Activated CD8-positive, alpha-beta T cell treated with anti-CD3 and anti-CD28 coated beads for 36 hours (primary cell): ENCODE data around the gene ARFGAP1. TPM values are rescaled to one million over a fixed set of nuclear protein-coding genes. Genes with fewer than 3 reads are reported as not detected.

Source experiments
- ATAC-seq: fragments of 200-7000 bp; cut with Tn5 transposase; one replicate; pipeline ENCODE4 v1.10.0; 2021; ENCODE audit warnings: mild to moderate bottlenecking, moderate library complexity
- CTCF ChIA-PET: fragments of 350-600 bp; sonication (Branson Sonifier 250); formaldehyde crosslinking; loops from one replicate; lab custom pipeline; 2021; ENCODE audit warnings: antibody characterized with exemption; lab: Charles Lee
- POLR2A ChIA-PET: fragments of 350-600 bp; sonication (Branson Sonifier 250); formaldehyde crosslinking; loops from one replicate; lab custom pipeline; 2021; ENCODE audit warnings: antibody characterized with exemption; lab: Charles Lee
- DNase-seq: peaks from one replicate; pipeline ENCODE4 v3.0.0-alpha.2; 2020
- H3K27ac Mint-ChIP-seq: one replicate; pipeline ENCODE4 v1.8.0; 2021; ENCODE audit warnings: mild to moderate bottlenecking, mixed read lengths
- H3K27me3 Mint-ChIP-seq: one replicate; pipeline ENCODE4 v1.8.0; 2021; ENCODE audit warnings: mixed read lengths
- H3K36me3 Mint-ChIP-seq: one replicate; pipeline ENCODE4 v1.8.0; 2021; ENCODE audit warnings: low read depth, mixed read lengths
- H3K4me1 Mint-ChIP-seq: one replicate; pipeline ENCODE4 v1.8.0; 2021; ENCODE audit warnings: low read depth, mixed read lengths
- H3K4me3 Mint-ChIP-seq: one replicate; pipeline ENCODE4 v1.8.0; 2021; ENCODE audit warnings: mild to moderate bottlenecking, moderate library complexity, mixed read lengths
- H3K9me3 Mint-ChIP-seq: one replicate; pipeline ENCODE4 v1.8.0; 2021; ENCODE audit warnings: mixed read lengths
- intact Hi-C: fragments of 100-400 bp; cut with micrococcal nuclease; formaldehyde crosslinking; loops from one replicate; pipeline ENCODE4 v1.10.0; 2022
- total RNA-seq, 2 experiments: library from RNA; stranded (reverse); gene quantifications; one replicate each; pipeline ENCODE4 v1.2.3, GENCODE V29; 2021
- TF ChIP-seq, protein P1 (sequence below): fragments of 200-600 bp; IDR thresholded peaks from one replicate; pipeline ENCODE4 v1.8.0; 2022; ENCODE audit warnings: antibody characterized with exemption, mild to moderate bottlenecking

ARFGAP1 gene
- total RNA-seq, 2 experiments from 2014 or later, result 71.3 to 75.0 TPM

- intact Hi-C loops, result loop anchor here (10.0 kb wide), 1 partner anchor 160 kb away; no protein-coding TSS in a partner anchor
- Mint-ChIP-seq H3K27ac (no peak overlapping the region), H3K36me3 (no peaks in the 10 kb centered on the region), H3K9me3 (no peaks in the 10 kb centered on the region), H3K4me3 (no peak overlapping the region), H3K4me1 (no peaks in the 10 kb centered on the region), H3K27me3 (peaks cover 11% of the 10 kb centered on the region)
- TF ChIP-seq, protein P1, sequence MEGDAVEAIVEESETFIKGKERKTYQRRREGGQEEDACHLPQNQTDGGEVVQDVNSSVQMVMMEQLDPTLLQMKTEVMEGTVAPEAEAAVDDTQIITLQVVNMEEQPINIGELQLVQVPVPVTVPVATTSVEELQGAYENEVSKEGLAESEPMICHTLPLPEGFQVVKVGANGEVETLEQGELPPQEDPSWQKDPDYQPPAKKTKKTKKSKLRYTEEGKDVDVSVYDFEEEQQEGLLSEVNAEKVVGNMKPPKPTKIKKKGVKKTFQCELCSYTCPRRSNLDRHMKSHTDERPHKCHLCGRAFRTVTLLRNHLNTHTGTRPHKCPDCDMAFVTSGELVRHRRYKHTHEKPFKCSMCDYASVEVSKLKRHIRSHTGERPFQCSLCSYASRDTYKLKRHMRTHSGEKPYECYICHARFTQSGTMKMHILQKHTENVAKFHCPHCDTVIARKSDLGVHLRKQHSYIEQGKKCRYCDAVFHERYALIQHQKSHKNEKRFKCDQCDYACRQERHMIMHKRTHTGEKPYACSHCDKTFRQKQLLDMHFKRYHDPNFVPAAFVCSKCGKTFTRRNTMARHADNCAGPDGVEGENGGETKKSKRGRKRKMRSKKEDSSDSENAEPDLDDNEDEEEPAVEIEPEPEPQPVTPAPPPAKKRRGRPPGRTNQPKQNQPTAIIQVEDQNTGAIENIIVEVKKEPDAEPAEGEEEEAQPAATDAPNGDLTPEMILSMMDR, result no peak
- DNase-seq (no peak), ATAC-seq (no peak)
- POLR2A ChIA-PET, result interaction anchor here (1.1 to 2.9 kb wide), 2 partner anchors 10 to 19 kb away, joined by 4 to 9 read pairs; partner anchors contain the start of gene YTHDF1
- CTCF ChIA-PET, result interaction anchor here (0.7 to 5.2 kb wide), 10 partner anchors 11 to 156 kb away, joined by 3 to 95 read pairs (median 12); partner anchors contain the start of genes BIRC7, COL20A1 and YTHDF1
Observed at GRCh38 chr20:63225082-63225454, 47.5 kb upstream of the ARFGAP1 start.

DNA sequence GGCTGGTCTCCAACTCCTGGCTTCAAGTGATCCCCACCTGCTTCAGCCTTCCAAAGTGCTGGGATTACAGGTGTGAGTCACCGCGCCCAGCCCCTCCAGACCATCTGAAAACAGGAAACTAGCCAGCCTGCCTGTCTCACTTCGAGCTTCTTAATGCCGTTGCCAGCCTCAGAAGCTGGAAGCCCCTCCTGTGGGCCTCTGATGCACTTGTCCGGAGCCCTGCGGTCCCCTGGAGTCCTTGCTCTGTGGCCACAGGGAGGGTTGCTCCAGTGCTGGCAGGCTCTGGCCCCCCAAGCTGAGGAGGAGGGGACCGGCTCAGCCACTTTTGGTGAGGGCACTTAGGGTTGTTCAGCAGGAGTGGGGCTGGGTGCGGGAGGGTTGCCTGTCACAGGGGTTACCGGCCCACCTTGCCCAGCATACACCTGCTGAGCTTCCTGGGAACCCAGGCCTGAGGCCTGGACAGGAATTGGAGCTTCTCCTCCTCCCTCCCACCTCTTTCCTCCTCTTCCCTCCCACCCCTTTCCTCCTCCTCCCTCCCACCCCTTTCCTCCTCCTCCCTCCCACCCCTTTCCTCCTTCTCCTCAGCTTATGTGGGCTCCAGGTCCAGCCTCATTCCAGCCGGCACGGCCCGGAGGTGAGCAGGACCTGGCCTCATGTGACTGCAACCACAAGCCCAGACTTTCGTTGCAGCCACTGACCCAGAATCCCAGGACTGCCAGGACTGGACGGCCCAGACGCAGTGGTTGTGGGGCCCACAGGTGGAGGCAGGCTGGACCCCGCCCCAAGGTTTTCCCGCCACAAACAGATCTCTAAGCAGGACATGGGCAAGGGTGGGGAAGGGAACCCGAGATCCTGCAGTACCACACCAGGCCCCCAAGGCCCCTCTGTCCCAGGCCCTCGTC lies 46.3 kb upstream of the ARFGAP1 start:
- intact Hi-C loops, result loop anchor here (10.0 kb wide), 1 partner anchor 159 kb away; no protein-coding TSS in a partner anchor
- ChIA-PET POLR2A (interaction anchor here (1.1 kb wide), 1 partner anchor 17 kb away, joined by 4 read pairs; no protein-coding TSS in a partner anchor), CTCF (interaction anchor here (0.8 to 5.2 kb wide), 3 partner anchors 9 to 25 kb away, joined by 3 to 95 read pairs (median 82); partner anchors contain the start of genes BIRC7 and YTHDF1)
- DNase-seq (no peak), ATAC-seq (no peak)
- Mint-ChIP-seq H3K9me3 (no peaks in the 10 kb centered on the region), H3K27ac (no peak overlapping the region), H3K4me1 (no peaks in the 10 kb centered on the region), H3K36me3 (no peaks in the 10 kb centered on the region), H3K4me3 (no peak overlapping the region), H3K27me3 (peaks cover 22% of the 10 kb centered on the region)
- TF ChIP-seq, protein P1, result no peak

DNA sequence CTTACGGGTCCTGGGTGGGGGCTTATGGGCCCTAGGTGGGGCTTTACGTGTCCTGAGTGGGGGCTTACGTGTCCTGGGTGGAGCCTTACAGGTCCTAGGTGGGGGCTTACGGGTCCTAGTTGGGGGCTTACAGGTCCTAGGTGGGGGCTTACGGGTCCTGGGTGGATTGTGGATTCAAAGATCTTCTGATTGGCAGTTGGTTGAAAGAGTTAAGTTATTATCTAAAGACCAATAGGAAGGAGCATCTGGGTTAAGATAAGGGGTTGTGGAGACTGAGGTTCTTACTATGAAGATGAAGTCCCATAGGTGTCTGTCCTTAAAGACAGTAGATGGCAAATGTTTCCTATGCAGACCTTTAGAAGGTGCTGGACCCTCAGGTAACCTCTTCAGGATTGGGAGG lies 45.4 kb upstream of the ARFGAP1 start:
- DNase-seq (no peak), ATAC-seq (no peak)
- Mint-ChIP-seq H3K27ac (no peak overlapping the region), H3K36me3 (no peaks in the 10 kb centered on the region), H3K4me1 (no peaks in the 10 kb centered on the region), H3K4me3 (no peak overlapping the region), H3K9me3 (no peaks in the 10 kb centered on the region), H3K27me3 (peaks cover 30% of the 10 kb centered on the region)
- CTCF ChIA-PET, result no interaction called here
- TF ChIP-seq, protein P1, result no peak
- intact Hi-C loops, result loop anchor here (10.0 kb wide), 1 partner anchor 158 kb away; no protein-coding TSS in a partner anchor
- POLR2A ChIA-PET, result no interaction called here

DNA sequence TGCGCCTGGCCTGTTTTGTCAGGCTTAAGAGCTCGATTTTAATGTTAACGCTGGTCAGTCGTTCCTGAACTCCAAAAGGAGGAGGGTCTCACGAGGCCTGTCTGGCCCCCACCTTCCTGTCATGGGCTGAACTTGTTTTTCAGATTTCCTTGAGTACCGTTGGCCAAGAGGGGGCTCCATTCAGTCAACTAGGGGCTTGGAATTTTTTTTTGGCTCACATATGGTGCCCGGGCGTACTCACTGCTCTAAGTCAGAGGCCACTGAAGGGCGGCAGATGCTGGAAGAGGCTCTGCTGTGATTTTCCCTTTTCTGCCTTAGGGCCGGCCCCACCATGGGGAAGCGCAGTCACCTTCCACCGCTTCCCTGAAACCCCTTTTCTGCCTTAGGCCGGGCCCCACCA lies 43.8 kb upstream of the ARFGAP1 start:
- CTCF ChIA-PET, result no interaction called here
- Mint-ChIP-seq H3K27ac (no peak overlapping the region), H3K4me3 (no peak overlapping the region), H3K36me3 (no peaks in the 10 kb centered on the region), H3K27me3 (peaks cover 30% of the 10 kb centered on the region), H3K9me3 (no peaks in the 10 kb centered on the region), H3K4me1 (no peaks in the 10 kb centered on the region)
- intact Hi-C loops, result loop anchor here (10.0 kb wide), 1 partner anchor 156 kb away; no protein-coding TSS in a partner anchor
- ATAC-seq, result no peak
- DNase-seq, result no peak
- POLR2A ChIA-PET, result no interaction called here
- TF ChIP-seq, protein P1, result no peak
